Stomach (tissue), 4 donors: Measurements from ENCODE around the gene FSIP1.

Experiments used
- EP300 ChIP-seq: sonication (generic); formaldehyde crosslinking; IDR thresholded peaks from one replicate; pipeline ENCODE4 v1.6.1; 2017; ENCODE audit warnings: antibody characterized with exemption
- POLR2A ChIP-seq, 4 donors: fragments of 450-650 bp; IDR thresholded peaks; one replicate each; pipeline ENCODE4 v1.6.1; 2016; ENCODE audit warnings: antibody characterized with exemption in 4 of 4, control low read depth in 2 of 4, mild to moderate bottlenecking in 1 of 4, moderate library complexity in 1 of 4
- POLR2AphosphoS5 ChIP-seq, 3 donors: sonication (generic); formaldehyde crosslinking; IDR thresholded peaks; one replicate each; pipeline ENCODE4 v1.6.1; 2016; ENCODE audit warnings: antibody characterized with exemption in 3 of 3
- TF ChIP-seq, protein P1 (sequence below), 7 experiments: fragments of 450-650 bp in 4 of 7; fragments of 200-600 bp in 3 of 7; sonication (generic) in 3 of 7; IDR thresholded peaks; one replicate each; pipeline ENCODE4 v1.5.1; 2016 to 2019; ENCODE audit warnings: antibody characterized with exemption in 7 of 7, control low read depth in 2 of 7, mild to moderate bottlenecking in 1 of 7

DNA sequence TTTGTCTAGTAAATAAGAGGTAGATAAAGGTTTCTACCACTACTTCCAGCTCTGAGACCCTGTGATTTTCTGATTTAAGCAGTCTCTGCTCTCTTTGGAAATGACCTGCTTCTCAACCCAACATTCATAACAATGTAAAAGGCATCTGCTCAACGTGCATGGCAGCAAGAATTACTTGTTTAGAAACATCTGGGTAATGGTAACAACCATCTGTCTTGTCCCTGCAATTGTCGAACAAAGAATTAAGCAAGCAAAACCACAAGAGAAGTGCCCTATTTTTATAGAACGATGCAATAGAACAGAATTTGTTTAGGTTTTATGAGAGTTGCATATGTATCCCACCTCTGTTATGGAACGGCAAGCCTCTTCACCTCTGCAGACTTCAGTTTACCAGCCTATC, 7.1 kb upstream of the FSIP1 start:
- TF ChIP-seq, protein P1, sequence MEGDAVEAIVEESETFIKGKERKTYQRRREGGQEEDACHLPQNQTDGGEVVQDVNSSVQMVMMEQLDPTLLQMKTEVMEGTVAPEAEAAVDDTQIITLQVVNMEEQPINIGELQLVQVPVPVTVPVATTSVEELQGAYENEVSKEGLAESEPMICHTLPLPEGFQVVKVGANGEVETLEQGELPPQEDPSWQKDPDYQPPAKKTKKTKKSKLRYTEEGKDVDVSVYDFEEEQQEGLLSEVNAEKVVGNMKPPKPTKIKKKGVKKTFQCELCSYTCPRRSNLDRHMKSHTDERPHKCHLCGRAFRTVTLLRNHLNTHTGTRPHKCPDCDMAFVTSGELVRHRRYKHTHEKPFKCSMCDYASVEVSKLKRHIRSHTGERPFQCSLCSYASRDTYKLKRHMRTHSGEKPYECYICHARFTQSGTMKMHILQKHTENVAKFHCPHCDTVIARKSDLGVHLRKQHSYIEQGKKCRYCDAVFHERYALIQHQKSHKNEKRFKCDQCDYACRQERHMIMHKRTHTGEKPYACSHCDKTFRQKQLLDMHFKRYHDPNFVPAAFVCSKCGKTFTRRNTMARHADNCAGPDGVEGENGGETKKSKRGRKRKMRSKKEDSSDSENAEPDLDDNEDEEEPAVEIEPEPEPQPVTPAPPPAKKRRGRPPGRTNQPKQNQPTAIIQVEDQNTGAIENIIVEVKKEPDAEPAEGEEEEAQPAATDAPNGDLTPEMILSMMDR (IDR thresholded peaks at IDR 0.05): no peak
- no peak for TF ChIP-seq POLR2AphosphoS5 (IDR thresholded peaks at IDR 0.05)
- no peak for TF ChIP-seq EP300
- no peak for TF ChIP-seq POLR2A (IDR thresholded peaks at IDR 0.05)
